Stimulated activated naive CD8-positive, alpha-beta T cell treated with anti-CD3 and anti-CD28 coated beads, Interleukin-15, Interleukin-2, amounts not matched to agents 100 U/mL and 50 U/mL, for 24 hours (primary cell): Measurements from ENCODE around the gene ASCC3.
"Not testable (repeated sequence)": the region's sequence is repeated elsewhere in the genome, so short reads cannot be mapped to it uniquely, and the experiment has no call there.

Experiments used
- ATAC-seq: fragments of 150-1000 bp; cut with Tn5 transposase; one replicate; pipeline ENCODE4 v1.10.0; 2021
- DNase-seq: peaks from one replicate; pipeline ENCODE4 v3.0.0; 2021

ASCC3 gene, protein sequence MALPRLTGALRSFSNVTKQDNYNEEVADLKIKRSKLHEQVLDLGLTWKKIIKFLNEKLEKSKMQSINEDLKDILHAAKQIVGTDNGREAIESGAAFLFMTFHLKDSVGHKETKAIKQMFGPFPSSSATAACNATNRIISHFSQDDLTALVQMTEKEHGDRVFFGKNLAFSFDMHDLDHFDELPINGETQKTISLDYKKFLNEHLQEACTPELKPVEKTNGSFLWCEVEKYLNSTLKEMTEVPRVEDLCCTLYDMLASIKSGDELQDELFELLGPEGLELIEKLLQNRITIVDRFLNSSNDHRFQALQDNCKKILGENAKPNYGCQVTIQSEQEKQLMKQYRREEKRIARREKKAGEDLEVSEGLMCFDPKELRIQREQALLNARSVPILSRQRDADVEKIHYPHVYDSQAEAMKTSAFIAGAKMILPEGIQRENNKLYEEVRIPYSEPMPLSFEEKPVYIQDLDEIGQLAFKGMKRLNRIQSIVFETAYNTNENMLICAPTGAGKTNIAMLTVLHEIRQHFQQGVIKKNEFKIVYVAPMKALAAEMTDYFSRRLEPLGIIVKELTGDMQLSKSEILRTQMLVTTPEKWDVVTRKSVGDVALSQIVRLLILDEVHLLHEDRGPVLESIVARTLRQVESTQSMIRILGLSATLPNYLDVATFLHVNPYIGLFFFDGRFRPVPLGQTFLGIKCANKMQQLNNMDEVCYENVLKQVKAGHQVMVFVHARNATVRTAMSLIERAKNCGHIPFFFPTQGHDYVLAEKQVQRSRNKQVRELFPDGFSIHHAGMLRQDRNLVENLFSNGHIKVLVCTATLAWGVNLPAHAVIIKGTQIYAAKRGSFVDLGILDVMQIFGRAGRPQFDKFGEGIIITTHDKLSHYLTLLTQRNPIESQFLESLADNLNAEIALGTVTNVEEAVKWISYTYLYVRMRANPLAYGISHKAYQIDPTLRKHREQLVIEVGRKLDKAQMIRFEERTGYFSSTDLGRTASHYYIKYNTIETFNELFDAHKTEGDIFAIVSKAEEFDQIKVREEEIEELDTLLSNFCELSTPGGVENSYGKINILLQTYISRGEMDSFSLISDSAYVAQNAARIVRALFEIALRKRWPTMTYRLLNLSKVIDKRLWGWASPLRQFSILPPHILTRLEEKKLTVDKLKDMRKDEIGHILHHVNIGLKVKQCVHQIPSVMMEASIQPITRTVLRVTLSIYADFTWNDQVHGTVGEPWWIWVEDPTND (N-terminal part only)

DNA sequence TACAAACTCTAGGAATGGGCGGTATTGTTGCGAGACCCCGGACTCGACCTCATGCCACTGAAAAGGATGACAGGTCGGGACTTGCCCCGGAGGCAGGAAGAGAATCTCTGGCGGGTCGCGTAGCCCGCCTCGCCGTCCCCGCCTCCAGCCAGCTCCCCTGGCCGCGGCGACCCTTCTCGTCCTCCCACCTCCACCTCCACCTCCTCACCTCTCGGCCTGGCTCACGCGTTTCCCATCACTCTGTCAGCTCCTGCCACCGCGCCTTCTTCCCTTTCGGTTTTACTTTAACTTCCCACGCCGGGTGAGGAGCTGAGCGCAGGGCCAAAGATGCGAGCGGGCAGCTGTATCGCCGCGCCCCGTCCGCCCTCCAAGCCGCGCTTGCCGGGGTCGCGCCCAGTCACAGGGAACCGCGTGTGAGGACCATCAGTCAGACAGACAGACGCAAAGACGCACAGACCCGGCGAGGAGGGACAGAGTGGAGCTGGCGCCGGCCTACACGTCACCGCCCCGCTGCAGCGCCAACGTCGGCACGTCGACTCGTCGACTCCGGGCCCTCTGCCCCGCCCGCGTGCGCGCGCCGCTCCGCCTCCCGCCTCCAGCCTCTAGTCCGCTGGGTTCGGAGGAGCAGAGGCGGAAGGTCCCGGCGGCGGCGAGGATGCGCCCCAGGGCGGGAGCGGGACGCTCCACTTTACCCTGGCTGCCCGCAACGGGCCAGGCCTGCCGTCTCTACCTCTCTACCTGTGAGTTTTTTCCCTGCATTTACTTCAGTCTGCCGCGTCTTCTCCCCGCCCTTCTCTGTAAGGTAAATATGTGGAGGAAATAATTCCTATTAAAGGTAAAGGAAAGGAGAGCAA is at the start of gene ASCC3:
Gene ASCC3 (minus strand): TSS at position 477 of the 854 bp plus-strand sequence. CDS start 13,332 bp downstream, outside the sequence.
- peak; percentile 98 for ATAC-seq
- peak; percentile 94 for DNase-seq

DNA sequence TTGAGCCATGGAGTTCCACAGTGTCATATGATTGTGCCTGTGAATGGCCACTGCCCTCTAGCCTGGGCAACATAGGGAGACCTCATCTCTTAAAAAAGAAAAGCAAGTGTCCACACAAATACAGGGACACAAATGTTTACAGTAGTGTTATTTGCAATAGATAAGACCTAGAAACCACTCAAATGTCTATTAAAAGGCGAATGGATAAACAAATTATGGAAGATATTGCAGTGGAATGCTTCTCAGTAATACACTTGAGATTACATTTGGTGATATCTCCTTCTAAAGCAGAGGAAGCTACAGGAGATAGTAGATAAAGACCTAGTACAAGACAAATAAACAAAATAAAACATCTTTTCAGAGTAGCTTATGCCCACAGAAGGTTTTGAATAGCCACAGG is 44.6 kb upstream of the ASCC3 start:
- no peak for DNase-seq
- no peak for ATAC-seq

DNA sequence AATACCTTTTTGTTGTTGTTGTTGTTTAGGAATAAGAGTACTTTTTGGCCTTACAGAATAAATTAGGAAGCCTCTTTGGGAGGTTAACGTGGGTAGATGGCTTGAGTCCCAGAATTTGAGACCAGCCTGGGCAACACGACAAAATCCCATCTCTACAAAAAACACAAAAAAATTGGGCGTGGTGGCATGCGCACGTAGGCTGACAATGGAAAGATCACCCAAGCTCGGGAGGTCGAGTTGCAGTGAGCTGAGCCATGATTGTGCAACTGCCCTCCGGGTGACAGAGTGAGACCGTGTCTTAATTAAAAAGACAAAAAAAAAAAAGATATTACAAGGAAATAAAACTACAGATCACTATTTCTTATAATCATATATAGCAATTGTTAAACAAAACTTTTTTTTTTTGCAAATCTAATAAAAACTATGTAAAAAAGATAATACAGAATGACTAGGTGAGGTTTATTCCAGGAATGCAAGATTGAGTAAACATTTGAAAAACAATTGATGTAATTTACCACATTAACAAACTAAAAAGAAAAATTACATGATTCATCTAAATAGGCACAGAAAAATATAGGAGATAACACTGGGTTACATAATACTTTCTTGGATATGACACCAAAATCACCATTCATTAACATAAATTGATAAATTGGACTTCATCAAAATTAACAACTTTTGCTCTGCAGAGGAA is 43.6 kb upstream of the ASCC3 start:
- no peak for ATAC-seq
- no peak for DNase-seq

DNA sequence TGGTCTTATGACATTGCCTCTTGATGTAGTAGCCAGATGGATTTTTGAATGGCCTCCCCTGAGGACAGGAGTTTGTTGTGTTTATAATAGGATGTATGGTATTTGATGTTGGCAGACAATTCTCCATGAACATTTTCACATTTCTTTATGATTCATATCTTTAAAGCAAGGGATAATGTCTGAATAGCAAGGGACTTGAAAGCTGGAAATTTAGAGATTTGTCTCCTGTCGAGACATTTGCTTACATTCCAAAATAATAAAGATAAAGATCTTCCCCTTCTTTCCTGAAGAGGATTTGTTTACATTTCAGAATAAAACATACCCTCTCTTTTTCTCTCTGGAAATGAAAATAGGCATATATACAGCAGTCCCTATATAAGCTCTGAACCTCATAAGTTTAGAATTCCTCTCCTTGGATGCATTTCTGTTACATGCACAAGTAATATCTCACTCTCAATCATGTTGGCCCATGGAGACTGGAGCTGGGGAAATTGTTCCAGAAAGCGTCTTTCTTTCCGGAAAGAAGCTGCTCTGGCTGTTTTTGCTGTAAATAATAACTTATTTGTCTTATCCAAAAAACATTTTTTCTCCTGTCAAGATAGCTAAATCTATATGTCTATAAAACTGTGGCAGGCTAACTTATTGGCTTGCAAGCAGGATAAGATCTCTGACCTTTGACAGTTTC is 42.5 kb upstream of the ASCC3 start:
- no peak for ATAC-seq
- DNase-seq, result no peak

DNA sequence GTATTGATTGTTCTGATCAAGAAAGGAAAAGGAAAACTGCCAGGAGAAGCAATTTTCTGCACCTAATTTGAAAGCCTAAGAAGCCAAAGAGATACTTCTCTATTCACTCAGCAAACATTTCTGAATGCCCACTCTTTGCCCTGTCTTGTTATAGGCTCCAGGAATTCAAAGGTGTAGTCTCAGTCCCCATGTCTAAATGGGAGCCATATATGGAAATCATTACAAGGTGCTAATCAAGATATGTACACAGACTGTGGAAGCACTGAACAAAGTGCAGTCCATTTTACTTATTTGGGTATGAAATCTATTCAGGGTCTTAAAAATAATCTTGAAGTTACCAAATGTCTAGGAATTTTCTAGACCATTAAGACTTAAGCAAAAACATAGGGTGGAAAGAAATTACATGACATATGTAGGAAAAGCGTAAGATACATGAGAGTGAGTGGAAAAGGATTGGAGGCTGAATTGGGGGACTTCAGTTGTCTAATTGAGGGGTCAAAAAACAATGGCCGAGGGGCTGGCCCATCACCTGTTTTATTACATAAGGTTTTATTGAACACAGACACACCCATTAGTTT is 39.0 kb upstream of the ASCC3 start:
- ATAC-seq (no peak), DNase-seq (no peak)

DNA sequence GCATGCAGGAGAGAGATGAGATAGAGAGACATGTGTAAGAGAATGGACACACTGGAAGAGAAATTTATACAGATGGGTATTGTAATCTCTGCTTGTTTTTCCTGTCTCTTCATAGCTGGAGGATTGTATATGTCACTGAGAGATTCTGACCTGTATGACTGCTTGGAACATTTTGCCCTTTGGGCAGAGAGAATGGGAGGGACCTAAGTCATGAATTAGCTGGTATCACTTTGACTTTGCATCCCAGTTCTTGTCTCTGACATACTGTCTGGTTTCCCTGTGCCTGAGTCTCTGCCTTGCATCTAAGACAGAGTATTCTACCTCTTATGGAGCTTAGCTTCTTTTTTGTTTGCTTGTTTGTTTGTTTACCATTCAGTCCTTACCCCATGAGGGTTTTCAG is 37.0 kb upstream of the ASCC3 start:
- DNase-seq (no peak), ATAC-seq (peak; percentile 66)

DNA sequence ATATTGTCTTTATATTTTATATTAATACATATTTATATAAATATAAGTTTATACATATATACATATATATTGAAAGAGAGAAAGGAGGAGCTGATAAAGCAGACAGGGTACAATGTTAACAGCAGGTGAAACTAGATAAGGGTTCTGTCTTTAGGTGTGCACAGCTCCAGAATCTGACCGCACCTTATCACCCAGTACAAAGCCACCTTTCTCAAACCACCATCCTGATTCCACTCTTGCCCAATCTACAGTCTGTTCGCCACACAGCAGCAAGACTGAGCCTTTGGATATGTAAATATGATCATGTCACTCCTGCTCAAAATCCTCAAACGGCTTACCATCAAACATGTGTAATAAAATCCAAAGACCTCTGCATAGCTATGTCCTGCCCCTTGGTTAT is 34.7 kb upstream of the ASCC3 start:
- DNase-seq (no peak), ATAC-seq (no peak)

DNA sequence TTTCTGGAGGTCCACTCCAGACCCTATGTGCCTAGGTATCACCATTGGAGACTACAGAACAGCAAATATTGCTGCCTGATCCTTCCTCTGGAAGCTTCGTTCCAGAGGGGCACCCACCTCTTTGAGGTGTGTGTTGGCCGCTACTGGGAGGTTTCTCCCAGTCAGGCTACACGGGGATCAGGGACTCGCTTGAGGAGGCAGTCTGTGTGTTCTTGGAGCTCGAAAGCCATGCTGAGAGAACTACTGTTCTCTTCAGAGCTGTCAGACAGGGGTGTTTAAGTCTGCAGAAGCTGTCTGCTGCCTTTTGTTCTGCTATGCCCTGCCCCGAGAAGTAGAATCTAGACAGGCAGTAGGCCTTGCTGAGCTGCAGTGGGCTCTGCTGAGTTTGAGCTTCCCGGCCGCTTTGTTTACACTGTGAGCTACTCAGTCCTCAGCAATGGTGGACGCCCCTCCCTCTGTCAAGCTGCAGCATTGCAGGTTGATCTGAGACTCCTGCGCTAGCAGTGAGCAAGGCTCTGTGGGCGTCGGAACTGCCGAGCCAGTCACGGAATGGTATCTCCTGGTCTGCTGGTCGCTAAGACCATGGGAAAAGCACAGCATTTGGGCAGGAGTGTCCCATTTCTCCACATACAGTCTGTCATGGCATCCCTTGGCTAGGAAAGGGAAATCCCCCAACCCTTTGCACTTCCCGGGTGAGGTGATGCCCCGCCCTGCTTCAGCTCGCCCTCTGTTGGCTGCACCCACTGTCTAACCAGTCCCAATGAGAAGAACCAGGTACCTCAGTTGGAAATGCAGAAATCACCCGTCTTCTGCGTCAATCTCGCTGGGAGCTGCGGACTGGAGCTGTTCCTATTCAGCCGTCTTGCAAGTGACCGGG is 32.5 kb upstream of the ASCC3 start:
- DNase-seq (no peak), ATAC-seq (no peak)

DNA sequence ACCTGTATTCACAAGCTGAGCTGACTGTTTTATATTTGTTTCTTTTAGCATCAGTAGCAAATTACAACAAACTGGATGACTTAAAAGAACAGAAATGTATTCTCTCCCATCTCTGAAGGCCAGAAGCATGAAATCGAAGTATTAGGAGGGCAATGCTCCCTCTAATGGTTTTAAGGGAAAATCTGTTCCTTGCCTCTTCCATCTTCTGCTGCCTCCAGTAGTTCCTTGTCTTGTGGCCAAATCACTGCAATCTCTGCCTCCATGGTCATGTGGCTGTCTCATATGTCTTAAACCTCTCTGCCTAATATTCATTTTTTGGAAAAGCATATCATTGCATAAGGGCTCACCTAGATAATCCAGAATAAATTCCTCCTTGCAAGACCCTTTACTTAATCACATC is 25.2 kb upstream of the ASCC3 start:
- ATAC-seq, result no peak
- no peak for DNase-seq

DNA sequence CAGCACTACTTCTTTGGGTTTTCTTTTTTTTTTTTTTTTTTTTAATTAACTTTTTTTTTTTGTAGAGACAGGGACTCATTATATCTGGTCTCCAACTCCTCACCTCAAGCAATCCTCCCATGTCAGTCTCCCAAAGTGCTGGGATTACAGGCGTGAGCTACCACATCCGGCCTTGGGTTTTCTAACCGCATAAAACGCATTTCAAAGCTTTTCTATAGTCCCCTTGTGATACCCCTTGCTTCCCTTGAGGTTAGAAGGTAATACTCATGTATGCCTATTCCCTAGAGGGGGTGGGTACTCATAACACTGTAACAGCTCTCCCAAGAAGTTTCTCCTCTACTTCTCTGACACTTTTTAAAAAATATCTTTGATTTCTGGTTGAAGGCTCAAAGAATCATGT is 23.9 kb upstream of the ASCC3 start:
- ATAC-seq, result no peak
- DNase-seq, result no peak

DNA sequence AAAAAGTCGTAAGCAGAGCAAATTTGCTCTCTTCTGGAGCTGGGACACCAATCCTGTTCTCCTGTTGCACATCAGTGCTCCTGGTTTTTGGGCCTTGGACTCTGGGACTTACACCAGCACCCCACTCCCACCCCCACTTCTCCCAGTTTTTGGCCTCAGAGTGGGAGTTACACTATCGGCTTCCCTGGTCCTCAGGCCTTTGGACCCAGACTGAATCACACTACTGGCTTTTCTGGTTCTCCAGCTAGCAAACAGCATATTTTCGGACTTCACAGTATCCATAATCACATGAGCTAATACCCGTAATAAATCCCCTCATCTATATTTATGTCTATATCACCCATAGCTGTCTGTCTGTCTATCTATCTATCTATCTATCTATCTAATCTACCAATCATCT is 23.2 kb upstream of the ASCC3 start:
- no peak for ATAC-seq
- no peak for DNase-seq

DNA sequence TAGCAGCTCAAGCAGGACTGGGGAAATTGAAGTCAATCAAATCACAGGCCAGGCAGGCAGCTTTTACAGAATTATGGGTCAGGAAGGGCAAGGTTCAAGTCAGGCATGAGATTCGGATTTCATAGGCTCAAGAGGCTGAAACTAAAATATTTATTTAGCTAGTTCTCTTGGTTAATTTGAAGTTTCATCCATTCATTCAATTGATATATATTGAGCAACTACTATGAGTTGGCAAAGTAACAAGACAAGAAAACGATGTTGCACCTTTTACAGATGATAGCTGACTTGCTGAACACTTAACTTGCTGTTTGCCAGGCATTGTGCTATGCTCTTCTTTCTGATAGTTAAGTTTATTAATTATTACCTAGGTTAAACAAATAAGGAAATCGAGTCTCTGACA is 20.5 kb upstream of the ASCC3 start:
- ATAC-seq (no peak), DNase-seq (no peak)

DNA sequence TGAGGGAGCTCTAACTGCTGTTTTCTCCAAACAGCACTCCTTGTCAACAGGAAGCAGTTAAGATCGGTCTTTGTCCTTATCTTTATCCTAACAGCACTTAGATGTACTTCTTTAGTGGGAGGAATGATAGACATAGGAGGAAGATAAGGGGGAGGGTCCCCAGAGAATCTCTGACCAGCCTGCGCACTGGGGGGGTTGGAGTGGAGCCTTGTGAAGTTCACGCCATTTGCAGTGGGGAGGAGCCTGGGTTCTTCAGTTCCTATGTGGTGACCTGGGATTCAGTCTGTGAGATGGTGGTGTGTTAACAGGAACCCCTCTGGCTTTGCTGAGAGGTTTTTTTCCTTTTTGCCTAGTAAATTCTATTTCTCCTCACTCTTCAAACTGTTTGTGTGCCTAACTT is 18.1 kb upstream of the ASCC3 start:
- ATAC-seq (no peak), DNase-seq (no peak)

DNA sequence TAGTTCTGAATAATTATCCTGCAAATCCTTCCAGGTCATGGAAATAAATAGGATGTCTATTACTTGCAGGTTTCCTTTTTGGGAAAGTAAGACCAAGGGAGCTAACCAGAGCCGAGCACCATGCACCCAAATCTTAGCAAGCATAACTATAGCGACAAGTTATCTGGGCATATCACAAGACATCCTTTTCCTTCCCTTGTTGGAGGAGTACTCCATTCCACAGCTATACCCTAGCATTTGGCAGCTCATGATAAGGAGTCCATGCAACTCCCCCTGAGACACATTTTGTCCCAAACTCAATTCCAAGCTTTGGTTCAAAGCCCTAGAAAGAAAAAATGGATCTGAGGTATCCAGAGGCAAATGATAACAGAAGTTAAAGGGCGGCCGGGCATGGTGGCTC is 16.5 kb upstream of the ASCC3 start:
- DNase-seq, result no peak
- ATAC-seq, result no peak

DNA sequence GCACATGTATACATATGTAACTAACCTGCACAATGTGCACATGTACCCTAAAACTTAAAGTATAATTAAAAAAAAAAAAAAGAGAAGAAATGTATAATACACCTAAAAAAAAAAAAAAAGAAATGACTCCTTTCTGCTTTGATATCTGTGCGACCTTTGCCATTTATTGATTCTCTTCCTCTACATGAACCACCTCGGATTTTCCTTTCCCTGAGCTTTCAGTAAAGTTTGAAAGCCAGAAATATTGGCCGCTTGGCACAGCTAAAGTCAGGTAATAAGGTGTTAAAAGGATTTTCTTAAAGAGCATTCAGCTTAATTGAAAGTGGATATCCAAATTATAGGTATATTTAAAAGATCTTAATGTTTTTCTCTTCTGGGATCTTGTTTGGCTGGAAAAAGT is 12.6 kb upstream of the ASCC3 start:
- DNase-seq (no peak), ATAC-seq (no peak)

DNA sequence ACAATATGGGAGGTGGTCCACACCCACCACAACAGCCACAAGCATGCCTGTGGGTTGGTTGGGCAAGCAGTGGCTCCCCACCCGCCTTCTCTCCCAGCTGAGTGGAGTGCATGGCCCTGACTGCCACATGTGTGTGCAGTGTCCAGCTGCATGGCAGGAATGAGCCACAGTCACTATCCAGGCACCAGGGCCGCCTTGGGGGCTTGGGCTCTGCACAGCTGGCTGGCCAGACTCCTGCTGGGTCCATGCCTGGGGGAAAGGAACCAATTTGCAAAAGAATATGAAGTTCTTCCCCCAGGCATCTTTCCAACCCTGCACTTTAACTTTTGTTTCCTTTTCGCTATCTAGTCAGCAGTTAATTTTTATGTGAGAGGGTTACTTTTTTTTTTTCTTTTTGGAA is 11.6 kb upstream of the ASCC3 start:
- ATAC-seq, result no peak
- no peak for DNase-seq

DNA sequence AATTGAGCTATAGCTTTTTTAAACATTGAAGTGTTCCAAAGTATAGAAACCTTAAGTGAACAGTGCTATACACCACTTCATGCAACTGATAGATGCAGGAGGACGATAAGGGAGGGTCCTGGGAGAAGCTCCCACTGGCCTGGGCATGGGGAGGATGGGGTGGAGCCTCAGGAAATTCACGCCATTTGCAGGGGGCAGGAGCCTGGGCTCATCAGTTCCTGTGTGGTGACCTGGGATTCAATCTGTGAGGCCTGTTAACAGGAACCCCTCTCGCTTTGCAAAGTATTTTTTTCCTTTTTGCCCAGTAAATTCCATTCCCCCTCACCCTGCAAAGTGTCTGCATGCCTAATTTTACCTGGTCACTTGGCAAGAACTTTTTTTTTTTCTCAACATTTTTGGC is 11.0 kb upstream of the ASCC3 start:
- ATAC-seq (no peak), DNase-seq (no peak)

DNA sequence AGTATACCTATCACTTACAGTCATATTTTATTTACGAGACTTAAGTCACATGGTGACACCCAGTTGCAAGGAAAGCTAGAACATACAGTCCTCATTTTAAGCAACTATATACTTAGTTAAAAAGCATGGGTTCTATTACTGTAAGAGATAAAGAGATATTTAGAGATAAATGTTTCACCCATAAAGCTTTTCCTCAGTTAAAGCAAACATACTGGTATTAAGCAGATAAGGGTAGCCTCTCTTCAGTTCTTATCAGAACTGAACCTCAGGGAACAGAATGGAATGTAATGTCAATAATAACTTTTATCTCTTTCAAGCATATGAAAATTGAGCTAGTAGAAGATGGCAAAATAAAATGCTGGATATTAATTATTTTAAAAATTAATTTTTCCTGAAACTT is 9.9 kb upstream of the ASCC3 start:
- DNase-seq (no peak), ATAC-seq (no peak)

DNA sequence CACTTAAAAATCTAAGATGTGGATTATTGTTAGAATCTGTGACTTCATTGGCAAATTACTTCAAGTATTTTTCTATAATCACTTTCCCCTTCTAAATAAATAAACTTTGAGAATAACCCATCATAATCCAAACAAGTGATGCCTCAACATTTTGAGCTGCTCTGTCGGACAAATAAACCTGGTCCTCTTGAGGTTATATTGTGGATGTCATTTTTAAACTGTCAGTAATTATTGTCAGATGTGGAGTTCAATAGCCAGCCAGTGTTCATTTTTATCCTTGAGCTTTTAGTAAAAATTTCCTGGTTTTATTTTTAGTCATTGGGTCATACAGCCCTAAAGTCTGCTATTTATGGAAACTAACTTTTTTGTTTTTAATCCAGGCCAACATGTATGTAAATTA is 9.5 kb upstream of the ASCC3 start:
- DNase-seq, ATAC-seq: not testable (repeated sequence)
